Activated naive CD8-positive, alpha-beta T cell treated with anti-CD3 and anti-CD28 coated beads, Interleukin-2, amount 10 ng/mL, durations not matched to agents 7 days and 5 days (primary cell): ENCODE data around the gene ITGB2. TPM values are rescaled to one million over a fixed set of nuclear protein-coding genes. Genes with fewer than 3 reads are reported as not detected.
A peak's percentile ranks its signal among the peaks of the same experiment; 100 is the strongest.

ENCODE experiments used
- ATAC-seq: fragments of 150-1000 bp; cut with Tn5 transposase; one replicate; pipeline ENCODE4 v1.10.0; 2021; ENCODE audit warnings: low read depth, moderate library complexity
- POLR2A ChIA-PET: fragments of 350-600 bp; sonication (Branson Sonifier 250); formaldehyde crosslinking; loops from one replicate; lab custom pipeline; 2021; ENCODE audit warnings: antibody characterized with exemption; lab: Charles Lee
- DNase-seq: peaks from one replicate; pipeline ENCODE4 v3.0.0; 2021
- H3K27ac Mint-ChIP-seq: one replicate; pipeline ENCODE4 v1.8.0; 2022; ENCODE audit warnings: mild to moderate bottlenecking, mixed read lengths
- H3K27me3 Mint-ChIP-seq: one replicate; pipeline ENCODE4 v1.8.0; 2022; ENCODE audit warnings: mild to moderate bottlenecking, moderate library complexity, mixed read lengths
- H3K36me3 Mint-ChIP-seq: one replicate; pipeline ENCODE4 v1.8.0; 2021; ENCODE audit warnings: mild to moderate bottlenecking, mixed read lengths
- H3K4me1 Mint-ChIP-seq: one replicate; pipeline ENCODE4 v1.8.0; 2021; ENCODE audit warnings: mixed read lengths
- H3K4me3 Mint-ChIP-seq: one replicate; pipeline ENCODE4 v1.8.0; 2022; ENCODE audit warnings: mild to moderate bottlenecking, moderate library complexity, mixed read lengths
- H3K9me3 Mint-ChIP-seq: one replicate; pipeline ENCODE4 v1.8.0; 2021; ENCODE audit warnings: mixed read lengths
- total RNA-seq, 2 experiments: library from RNA; stranded (reverse); gene quantifications; one replicate each; pipeline ENCODE4 v1.2.3, GENCODE V29; 2021

The ITGB2 gene
- total RNA-seq, 2 experiments from 2014 or later: 416 to 452 TPM

- Mint-ChIP-seq H3K27me3 (no peaks in the 10 kb centered on the region), H3K27ac (peak overlapping the region; percentile 81), H3K36me3 (peaks cover 13% of the 10 kb centered on the region), H3K4me3 (peak overlapping the region; percentile 63), H3K9me3 (no peaks in the 10 kb centered on the region), H3K4me1 (peaks cover 39% of the 10 kb centered on the region)
- ATAC-seq (no peak), DNase-seq (no peak)
- POLR2A ChIA-PET: no interaction called here
These were observed 21.9 kb upstream of the ITGB2 start for GRCh38 chr21:44942566-44942965.

GRCh38 chr21:44941567-44941966 is 20.9 kb upstream of the ITGB2 start:
- POLR2A ChIA-PET: interaction anchor here (0.6 to 0.9 kb wide), 2 partner anchors 14 to 183 kb away, joined by 3 to 7 read pairs; no protein-coding TSS in a partner anchor
- Mint-ChIP-seq H3K36me3 (peaks cover 13% of the 10 kb centered on the region), H3K27me3 (no peaks in the 10 kb centered on the region), H3K4me3 (peak overlapping the region; percentile 82), H3K9me3 (no peaks in the 10 kb centered on the region), H3K27ac (peak overlapping the region; percentile 52), H3K4me1 (peaks cover 38% of the 10 kb centered on the region)
- DNase-seq (no peak), ATAC-seq (no peak)

GRCh38 chr21:44940116-44940631 is 19.5 kb upstream of the ITGB2 start:
- POLR2A ChIA-PET: interaction anchor here (0.7 to 1.5 kb wide), 8 partner anchors 9 to 638 kb away, joined by 3 to 6 read pairs (median 4); no protein-coding TSS in a partner anchor
- H3K36me3 Mint-ChIP-seq: peaks cover 11% of the 10 kb centered on the region
- peak overlapping the region; percentile 82 for H3K27ac Mint-ChIP-seq
- peak; percentile 43 for ATAC-seq
- no peaks in the 10 kb centered on the region for H3K9me3 Mint-ChIP-seq
- no peaks in the 10 kb centered on the region for H3K27me3 Mint-ChIP-seq
- H3K4me3 Mint-ChIP-seq: peak overlapping the region; percentile 88
- DNase-seq: no peak
- peaks cover 36% of the 10 kb centered on the region for H3K4me1 Mint-ChIP-seq

- Mint-ChIP-seq H3K27ac (peak within 1 kb of the TSS; percentile 82), H3K9me3 (no peaks in the 10 kb centered on the region), H3K4me3 (peak within 1 kb of the TSS; percentile 88), H3K4me1 (peaks cover 36% of the 10 kb centered on the region), H3K36me3 (peaks cover 11% of the 10 kb centered on the region), H3K27me3 (no peaks in the 10 kb centered on the region)
- ATAC-seq (peak; percentile 86), DNase-seq (peak; percentile 89)
- POLR2A ChIA-PET: interaction anchor here (0.7 to 1.5 kb wide), 7 partner anchors 8 to 213 kb away, joined by 3 to 6 read pairs (median 3); no protein-coding TSS in a partner anchor
These were observed 18.9 kb upstream of the ITGB2 start, which contains the start of gene SLX9 for GRCh38 chr21:44939532-44940115. TSS of gene SLX9 (plus strand) at chr21:44940029. CDS start at chr21:44940058, 29 bp downstream.

- ATAC-seq (no peak), DNase-seq (no peak)
- Mint-ChIP-seq H3K27ac (peak overlapping the region; percentile 82), H3K36me3 (peaks cover 6% of the 10 kb centered on the region), H3K9me3 (no peaks in the 10 kb centered on the region), H3K4me3 (peak overlapping the region; percentile 88), H3K4me1 (peaks cover 36% of the 10 kb centered on the region), H3K27me3 (no peaks in the 10 kb centered on the region)
- POLR2A ChIA-PET: interaction anchor here (0.9 to 1.5 kb wide), 4 partner anchors 8 to 188 kb away, joined by 3 to 6 read pairs (median 3); no protein-coding TSS in a partner anchor
These were observed 18.3 kb upstream of the ITGB2 start for GRCh38 chr21:44938772-44939531.

- H3K27me3 Mint-ChIP-seq: no peaks in the 10 kb centered on the region
- ATAC-seq (no peak), DNase-seq (no peak)
- no peak overlapping the region for H3K4me3 Mint-ChIP-seq
- POLR2A ChIA-PET: no interaction called here
- peaks cover 3% of the 10 kb centered on the region for H3K36me3 Mint-ChIP-seq
- H3K4me1 Mint-ChIP-seq: peaks cover 20% of the 10 kb centered on the region
- H3K9me3 Mint-ChIP-seq: no peaks in the 10 kb centered on the region
- no peak overlapping the region for H3K27ac Mint-ChIP-seq
These were observed 14.8 kb upstream of the ITGB2 start for GRCh38 chr21:44935533-44935927.

GRCh38 chr21:44934797-44935532 is 14.3 kb upstream of the ITGB2 start:
- no peak for ATAC-seq
- Mint-ChIP-seq H3K4me3 (no peak overlapping the region), H3K9me3 (no peaks in the 10 kb centered on the region), H3K27me3 (no peaks in the 10 kb centered on the region), H3K4me1 (peaks cover 23% of the 10 kb centered on the region), H3K27ac (no peak overlapping the region), H3K36me3 (peaks cover 3% of the 10 kb centered on the region)
- POLR2A ChIA-PET: interaction anchor here (0.6 to 4.7 kb wide), 4 partner anchors 16 to 167 kb away, joined by 3 to 27 read pairs (median 14); no protein-coding TSS in a partner anchor
- DNase-seq: no peak

GRCh38 chr21:44934276-44934675 is 13.6 kb upstream of the ITGB2 start:
- Mint-ChIP-seq H3K9me3 (no peaks in the 10 kb centered on the region), H3K4me3 (no peak overlapping the region), H3K36me3 (peaks cover 3% of the 10 kb centered on the region), H3K27ac (no peak overlapping the region), H3K4me1 (peaks cover 30% of the 10 kb centered on the region), H3K27me3 (no peaks in the 10 kb centered on the region)
- DNase-seq (no peak), ATAC-seq (no peak)
- POLR2A ChIA-PET: interaction anchor here (0.6 to 4.7 kb wide), 4 partner anchors 15 to 168 kb away, joined by 3 to 27 read pairs (median 14); no protein-coding TSS in a partner anchor

- DNase-seq (no peak), ATAC-seq (no peak)
- H3K9me3 Mint-ChIP-seq: no peaks in the 10 kb centered on the region
- H3K4me3 Mint-ChIP-seq: no peak overlapping the region
- peaks cover 30% of the 10 kb centered on the region for H3K4me1 Mint-ChIP-seq
- no peaks in the 10 kb centered on the region for H3K27me3 Mint-ChIP-seq
- H3K27ac Mint-ChIP-seq: no peak overlapping the region
- POLR2A ChIA-PET: interaction anchor here (0.8 to 4.7 kb wide), 3 partner anchors 15 to 60 kb away, joined by 3 to 27 read pairs (median 25); no protein-coding TSS in a partner anchor
- H3K36me3 Mint-ChIP-seq: peaks cover 3% of the 10 kb centered on the region
These were observed 13.2 kb upstream of the ITGB2 start for GRCh38 chr21:44933918-44934260.

GRCh38 chr21:44933199-44933917 is 12.7 kb upstream of the ITGB2 start:
- Mint-ChIP-seq H3K36me3 (peaks cover 3% of the 10 kb centered on the region), H3K27me3 (no peaks in the 10 kb centered on the region), H3K4me3 (peak overlapping the region; percentile 19), H3K9me3 (no peaks in the 10 kb centered on the region), H3K27ac (no peak overlapping the region), H3K4me1 (peaks cover 33% of the 10 kb centered on the region)
- POLR2A ChIA-PET: interaction anchor here (0.8 to 9.1 kb wide), 4 partner anchors 14 to 52 kb away, joined by 3 to 165 read pairs (median 26); no protein-coding TSS in a partner anchor
- no peak for DNase-seq
- ATAC-seq: no peak

- peak; percentile 60 for ATAC-seq
- H3K4me1 Mint-ChIP-seq: peaks cover 38% of the 10 kb centered on the region
- peaks cover 1% of the 10 kb centered on the region for H3K36me3 Mint-ChIP-seq
- no peaks in the 10 kb centered on the region for H3K27me3 Mint-ChIP-seq
- peak overlapping the region; percentile 64 for H3K27ac Mint-ChIP-seq
- H3K9me3 Mint-ChIP-seq: no peaks in the 10 kb centered on the region
- POLR2A ChIA-PET: interaction anchor here (0.8 to 9.1 kb wide), 15 partner anchors 7 to 139 kb away, joined by 3 to 165 read pairs (median 6); partner anchors contain the start of genes ITGB2, SLX9 and UBE2G2
- peak overlapping the region; percentile 19 for H3K4me3 Mint-ChIP-seq
- DNase-seq: peak; percentile 89
These were observed 11.9 kb upstream of the ITGB2 start for GRCh38 chr21:44932408-44933181.
